Hematopoietic multipotent progenitor cell treated with erythropoietin and hydrocortisone succinate and interleukin-3 and kit ligand, for 15 days (in vitro differentiated cells): ENCODE data around the gene JUND.
A peak's percentile ranks its signal among the peaks of the same experiment; 100 is the strongest.
"Not testable (repeated sequence)": the region's sequence is repeated elsewhere in the genome, so short reads cannot be mapped to it uniquely, and the experiment has no call there.

Experiments used
- DNase-seq: peaks from one replicate; pipeline ENCODE4 v3.0.0-alpha.2; 2015; ENCODE audit warnings: low spot score

JUND gene

DNA sequence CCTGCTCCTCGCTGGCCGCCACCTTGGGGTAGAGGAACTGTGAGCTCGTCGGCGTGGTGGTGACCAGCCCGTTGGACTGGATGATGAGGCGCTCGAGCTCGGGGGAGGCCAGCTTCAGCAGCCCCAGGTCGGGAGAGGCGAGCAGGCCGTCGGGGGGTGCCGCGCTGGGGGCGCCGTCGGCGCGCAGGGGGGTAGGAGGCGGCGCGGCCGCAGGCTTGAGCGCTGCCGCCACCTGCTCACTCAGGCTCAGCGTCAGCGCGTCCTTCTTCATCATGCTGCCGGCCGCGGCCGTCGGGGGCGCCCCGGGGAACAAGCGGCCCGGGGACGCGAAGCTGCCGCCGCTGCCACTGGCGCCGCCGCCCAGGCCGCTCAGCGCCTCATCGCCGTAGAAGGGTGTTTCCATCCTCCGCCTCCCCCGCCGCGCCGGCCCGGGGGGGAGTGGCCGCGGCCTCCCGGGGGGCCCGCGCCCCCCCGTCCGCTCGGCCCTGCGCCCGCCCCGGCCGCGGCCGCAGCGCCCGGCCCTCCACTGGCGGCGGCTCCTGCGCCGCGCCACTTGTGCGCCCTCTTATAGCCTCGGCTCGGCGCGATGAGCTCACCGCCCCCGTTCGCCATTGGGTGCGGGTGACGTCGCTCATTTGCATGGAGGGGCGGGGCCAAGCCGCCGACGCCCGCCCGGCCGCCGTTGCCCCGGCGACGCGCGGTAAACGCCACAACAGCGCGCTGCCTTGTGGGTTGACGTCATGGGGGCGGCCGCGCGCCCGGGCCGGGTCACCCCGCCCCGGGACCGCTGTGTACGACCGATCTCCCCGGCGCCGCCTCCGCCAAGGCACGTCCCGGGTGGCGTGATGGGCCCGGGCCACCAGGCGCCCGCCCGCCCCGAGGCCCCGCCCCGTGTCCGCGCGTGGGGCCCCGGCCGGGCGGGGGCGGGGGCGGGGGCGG is at the start of gene JUND:
Gene JUND, minus strand, starts transcription at position 541 of the 939 bp plus-strand sequence. Its CDS starts 138 bp downstream, at position 403.
- peak; percentile 99 for DNase-seq

- DNase-seq, result no peak
Observed at GRCh38 chr19:18330868-18331267, 49.4 kb upstream of the JUND start.

DNA sequence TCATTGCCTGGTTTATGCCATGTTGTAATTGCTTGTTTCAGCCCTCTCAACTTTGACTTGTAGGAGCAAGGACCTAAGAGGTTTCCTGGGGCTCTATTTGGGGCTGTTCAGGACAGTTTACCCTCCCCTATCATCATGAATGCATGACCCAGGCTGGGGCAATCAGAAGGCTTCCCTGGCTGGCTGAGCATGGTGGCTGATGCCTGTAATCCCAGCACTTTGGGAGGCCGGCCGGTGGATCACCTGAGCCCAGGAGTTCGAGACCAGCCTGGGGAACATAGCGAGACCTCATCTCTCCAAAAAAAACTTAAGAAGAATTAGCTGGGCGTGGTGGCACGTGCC is 47.6 kb upstream of the JUND start:
- DNase-seq, result no peak

DNA sequence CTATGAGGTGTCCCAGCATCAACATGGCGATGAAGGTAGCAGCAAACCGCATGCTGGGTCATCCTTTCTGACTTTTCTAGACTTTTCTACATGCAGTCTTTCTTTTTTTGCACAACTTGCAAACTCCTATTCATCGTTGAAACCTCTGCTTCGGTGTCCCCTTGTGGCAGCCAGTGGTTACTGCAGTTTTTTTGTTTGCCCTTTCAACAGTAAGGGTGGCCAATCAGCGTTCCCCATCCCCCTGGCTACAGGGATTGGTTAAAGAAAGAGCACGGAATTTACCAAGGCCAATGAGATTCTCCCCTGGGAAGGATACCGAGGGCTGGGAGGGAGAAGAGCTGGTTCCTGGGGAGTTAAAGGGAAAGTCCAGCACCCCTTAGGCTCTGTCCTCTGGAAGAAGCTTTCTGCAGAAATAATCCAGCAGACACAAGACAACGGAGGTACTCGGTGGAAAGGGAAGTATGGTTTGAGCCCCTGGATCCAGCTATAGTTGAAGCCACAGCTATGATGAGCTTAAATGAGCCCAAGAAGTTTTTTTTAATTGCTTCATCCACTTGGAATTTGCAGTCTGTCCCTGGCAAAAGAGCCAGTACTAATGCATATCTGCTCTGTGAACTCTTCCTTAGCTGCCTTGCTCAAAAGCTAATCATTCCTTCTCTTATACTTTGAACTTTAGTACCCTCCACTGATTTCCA is 47.1 kb upstream of the JUND start:
- peak; percentile 91 for DNase-seq

GRCh38 chr19:18326772-18327171 is 45.4 kb upstream of the JUND start:
- DNase-seq, result no peak

- DNase-seq, result not testable (repeated sequence)
Observed at GRCh38 chr19:18324373-18324731, 42.9 kb upstream of the JUND start.

GRCh38 chr19:18322759-18323460 is 41.5 kb upstream of the JUND start, which contains the start of gene LSM4:
TSS of gene LSM4 (minus strand) at chr19:18323076. CDS start at chr19:18323020, 56 bp downstream.
- peak; percentile 98 for DNase-seq

DNA sequence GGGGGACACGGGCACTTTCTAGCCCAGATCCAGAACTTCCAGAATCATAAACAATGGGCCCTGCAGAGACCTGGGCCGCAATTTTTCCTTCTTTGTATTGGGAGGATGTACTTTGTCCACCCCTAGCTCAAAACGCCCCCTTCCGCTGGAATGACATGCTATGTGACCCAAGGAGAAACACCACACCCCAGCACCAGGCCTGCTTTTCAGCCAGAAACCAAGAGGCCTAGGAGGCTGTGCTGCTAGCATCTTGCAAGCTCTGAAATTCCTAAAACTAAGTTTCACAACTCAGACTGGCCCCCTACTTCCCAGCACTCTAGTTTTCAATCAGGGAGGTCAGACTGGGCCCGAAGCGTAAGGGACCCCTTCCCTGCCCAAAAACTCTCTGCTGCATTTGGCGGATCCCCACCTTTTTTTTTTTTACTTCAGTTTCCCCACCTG is 40.9 kb upstream of the JUND start:
- peak; percentile 52 for DNase-seq

GRCh38 chr19:18321734-18322102 is 40.3 kb upstream of the JUND start:
- no peak for DNase-seq

DNA sequence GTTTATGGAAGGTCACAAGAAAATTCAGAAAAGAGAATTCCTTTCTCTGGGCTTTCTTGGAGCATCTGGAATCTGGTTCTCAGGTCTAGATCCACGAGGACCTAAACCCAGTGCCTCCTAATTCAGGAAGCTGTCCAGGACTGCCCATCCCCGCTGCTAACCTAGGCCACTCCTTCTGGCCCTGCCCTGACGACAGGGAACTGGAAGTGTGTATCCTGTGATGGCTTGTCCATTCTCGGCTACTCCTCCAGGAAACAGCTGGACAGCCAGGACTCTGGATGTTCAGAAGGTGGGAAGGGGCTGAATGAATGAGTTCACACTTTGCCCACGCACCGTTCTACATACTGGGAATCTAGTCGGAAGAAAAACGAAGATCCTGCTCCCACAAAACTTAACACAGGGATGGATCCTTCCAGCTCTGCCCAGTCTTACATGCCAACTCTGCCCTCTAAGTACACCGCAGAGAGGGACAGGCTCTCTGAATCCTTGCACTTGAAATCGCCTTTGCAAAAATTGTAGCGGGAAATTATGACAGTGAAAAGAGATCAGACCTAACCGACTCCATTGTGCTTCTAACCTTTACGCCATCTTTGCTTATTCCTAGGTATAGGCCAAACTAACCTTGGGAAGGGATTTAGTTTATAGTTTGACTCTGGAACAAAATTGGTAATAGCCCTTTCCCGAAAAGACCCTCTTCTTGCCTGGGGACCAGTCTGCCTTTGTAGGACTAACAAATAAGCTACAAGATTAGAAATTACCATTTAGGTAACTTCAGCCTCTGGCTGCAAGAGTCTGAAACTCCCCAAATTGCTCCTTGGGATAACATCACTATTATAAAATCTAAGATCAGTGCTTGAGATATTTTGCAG is 39.7 kb upstream of the JUND start:
- no peak for DNase-seq

DNA sequence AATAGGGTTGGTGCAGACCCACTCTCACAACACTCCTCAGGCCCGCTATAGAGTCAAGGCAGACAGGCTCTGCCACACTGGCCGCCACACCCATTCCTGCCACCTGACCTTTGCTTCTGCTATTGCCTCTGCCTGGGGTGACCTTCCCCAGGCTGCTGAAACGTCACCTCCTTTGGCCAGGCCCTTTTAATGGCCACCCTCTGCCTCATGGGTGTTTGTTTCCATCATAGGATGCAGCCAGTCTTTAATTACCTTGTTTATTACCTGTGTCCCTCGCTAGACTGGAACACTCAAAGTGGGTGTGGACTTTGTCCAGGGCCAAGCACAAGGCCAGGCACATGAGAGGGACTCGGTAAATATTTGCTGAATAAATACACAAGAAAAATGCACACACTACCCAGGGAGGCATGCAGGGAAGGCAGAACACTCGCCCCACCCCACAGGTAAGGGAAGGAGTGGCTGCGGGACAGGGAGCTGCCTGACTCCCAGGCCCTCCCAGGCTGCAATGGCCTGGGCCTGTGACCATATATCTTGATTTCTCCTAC is 38.2 kb upstream of the JUND start:
- DNase-seq, result no peak

- peak; percentile 51 for DNase-seq
Observed at GRCh38 chr19:18317961-18318800, 36.8 kb upstream of the JUND start.

DNA sequence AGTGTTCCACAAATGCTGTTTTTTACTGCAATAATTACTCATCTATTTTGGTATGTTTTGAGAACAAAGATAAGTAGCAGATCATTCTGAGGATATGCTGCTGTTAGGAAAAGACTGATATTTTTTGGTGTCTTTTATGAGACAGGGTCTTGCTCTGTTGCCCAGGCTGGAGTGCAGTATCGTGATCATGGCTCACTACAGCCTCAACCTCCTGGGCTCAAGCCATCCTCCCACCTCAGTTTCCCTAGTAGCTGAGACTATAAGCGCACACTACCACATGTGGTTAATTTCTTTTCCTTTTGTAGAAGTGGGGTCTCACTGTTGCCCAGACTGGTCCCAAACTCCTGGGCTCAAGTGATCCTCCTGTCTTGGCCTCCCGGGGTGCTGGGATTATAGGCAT is 32.0 kb upstream of the JUND start:
- no peak for DNase-seq

DNA sequence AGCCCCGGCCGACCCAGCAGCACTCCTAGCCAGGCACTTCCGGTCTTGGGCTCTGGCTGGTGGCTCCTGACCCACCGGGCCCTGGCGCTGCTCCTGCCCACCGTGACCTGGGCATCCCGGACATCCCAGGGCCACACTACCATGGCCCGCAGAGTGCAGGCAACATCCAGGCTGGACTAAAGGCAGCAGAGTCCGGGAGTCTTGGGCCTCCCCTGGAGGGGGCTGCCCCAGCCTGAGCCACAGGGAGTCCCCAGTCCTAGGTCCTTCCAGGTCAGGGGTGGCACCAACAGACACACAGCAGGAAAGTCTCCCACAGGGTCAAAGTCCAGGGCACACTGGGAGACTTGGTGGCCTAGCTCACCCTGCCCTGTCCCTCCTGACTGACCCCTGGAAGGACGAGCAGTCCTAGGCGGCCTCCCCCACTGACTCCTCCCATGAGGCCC is 30.7 kb upstream of the JUND start:
- no peak for DNase-seq

- no peak for DNase-seq
Observed at GRCh38 chr19:18311502-18312091, 30.2 kb upstream of the JUND start.

GRCh38 chr19:18310966-18311365 is 29.5 kb upstream of the JUND start:
- DNase-seq, result no peak

GRCh38 chr19:18310118-18310909 is 28.9 kb upstream of the JUND start:
- no peak for DNase-seq

- no peak for DNase-seq
Observed at GRCh38 chr19:18309525-18310064, 28.2 kb upstream of the JUND start.

DNA sequence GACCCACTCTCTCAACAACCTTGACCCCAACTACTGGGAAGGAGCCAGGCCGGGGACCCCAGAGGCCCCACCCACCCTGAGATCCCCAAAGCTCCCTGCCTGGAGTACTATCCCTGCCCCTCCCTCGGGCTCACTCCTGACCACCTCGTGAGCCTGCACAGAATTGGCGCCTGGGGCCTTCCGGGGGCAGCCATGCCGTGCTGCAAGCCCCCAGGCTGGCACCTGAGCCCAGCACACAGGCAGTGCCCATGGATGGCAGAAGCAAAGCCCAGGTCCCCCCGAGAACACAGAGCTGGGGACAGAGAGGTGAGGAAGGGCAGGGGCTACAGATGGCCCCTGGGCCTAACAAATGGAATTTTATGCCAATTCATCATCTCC is 27.5 kb upstream of the JUND start:
- DNase-seq, result no peak
